DMS53 treated with DMSO at 0.1 percent for 48 hours (cell line): ENCODE data around the gene CREBBP.

ENCODE experiments used
- DNase-seq: peaks from one replicate; lab custom pipeline; 2025; ENCODE audit not compliant: unreplicated experiment; lab: John Stamatoyannopoulos, UW

CREBBP gene

DNA sequence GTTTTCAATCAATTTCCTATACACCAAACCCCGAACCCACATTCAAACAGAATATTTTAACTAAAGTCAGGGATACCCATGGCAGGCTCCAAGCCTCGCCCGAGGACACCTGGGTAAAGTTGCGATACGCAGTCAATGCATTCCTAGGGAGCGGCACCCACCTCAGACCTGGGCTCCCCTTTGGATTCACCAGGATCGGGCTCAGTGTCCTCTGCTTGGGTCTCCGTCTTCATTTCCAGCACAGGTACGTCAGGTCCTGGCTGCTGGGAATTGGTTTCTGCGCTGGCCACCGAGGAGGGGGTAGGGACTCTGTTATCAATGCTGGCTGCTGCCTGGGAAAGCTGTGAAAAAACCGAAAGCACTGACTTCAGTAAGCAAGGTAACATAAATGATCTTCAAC is 111.5 kb downstream of the CREBBP start:
- DNase-seq: no peak

- no peak for DNase-seq
Measured at GRCh38 chr16:3767333-3767986, 113.1 kb downstream of the CREBBP start.

- no peak for DNase-seq
Measured at GRCh38 chr16:3766177-3766576, 114.3 kb downstream of the CREBBP start.

- no peak for DNase-seq
Measured at GRCh38 chr16:3764409-3764808, 116.1 kb downstream of the CREBBP start.

- DNase-seq: no peak
Measured at GRCh38 chr16:3762107-3762750, 118.3 kb downstream of the CREBBP start.

- DNase-seq: no peak
Measured at GRCh38 chr16:3761375-3762106, 119.0 kb downstream of the CREBBP start.

DNA sequence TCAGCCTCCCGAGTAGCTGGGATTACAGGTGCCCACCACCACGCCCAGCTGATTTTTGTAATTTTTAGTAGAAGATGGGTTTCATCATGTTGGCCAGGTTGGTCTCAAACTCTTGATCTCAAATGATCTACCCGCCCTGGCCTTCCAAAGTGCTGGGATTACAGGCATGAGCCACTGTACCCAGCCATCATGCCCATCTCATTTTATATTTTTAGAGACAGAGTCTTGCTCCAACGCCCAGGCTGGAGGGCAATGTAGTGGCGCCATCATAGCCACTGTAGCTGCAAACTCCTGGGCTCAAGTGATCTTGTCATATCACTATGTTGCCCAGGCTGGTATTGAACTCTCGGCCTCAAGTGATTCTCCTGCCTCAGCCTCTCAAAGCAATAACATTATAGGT is 120.0 kb downstream of the CREBBP start:
- no peak for DNase-seq

DNA sequence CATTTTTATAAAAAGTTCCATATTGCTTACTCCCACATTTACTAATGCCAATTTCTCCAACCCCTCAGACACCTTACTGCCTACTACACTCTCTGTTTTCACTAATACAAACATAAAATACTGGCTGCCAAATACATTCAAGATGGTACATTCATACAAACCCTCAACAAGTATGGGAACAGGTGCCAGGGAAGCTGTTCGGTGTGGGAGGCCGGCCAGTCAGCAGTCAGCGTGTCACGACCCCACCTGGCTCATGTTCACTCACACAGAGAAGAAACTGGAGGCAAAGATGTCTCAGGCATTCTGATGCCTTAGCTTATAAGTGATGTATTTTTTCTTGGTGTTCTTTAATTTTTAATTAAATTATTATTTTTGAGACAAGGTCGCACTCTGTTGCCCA is 120.8 kb downstream of the CREBBP start:
- no peak for DNase-seq

DNA sequence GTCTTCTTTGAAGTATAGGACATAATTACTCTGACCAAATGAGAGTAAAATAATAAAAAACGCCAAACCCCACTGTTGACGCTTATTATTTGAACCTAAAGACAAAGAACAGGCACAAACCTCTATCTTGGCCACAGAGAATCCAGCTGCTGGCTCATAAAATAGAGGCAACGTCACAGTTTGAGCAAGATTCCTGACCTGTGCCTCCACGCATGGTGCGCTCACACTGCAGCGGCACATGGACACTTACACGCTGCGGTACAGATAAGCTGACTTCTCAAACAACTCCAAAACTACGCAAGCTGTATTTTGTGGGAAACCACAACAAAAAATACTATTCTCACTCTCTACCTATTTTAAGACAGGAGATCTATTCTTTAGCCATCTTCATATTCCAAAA is 124.4 kb downstream of the CREBBP start:
- DNase-seq: no peak

GRCh38 chr16:3755249-3755648 is 125.3 kb downstream of the CREBBP start:
- DNase-seq: no peak

DNA sequence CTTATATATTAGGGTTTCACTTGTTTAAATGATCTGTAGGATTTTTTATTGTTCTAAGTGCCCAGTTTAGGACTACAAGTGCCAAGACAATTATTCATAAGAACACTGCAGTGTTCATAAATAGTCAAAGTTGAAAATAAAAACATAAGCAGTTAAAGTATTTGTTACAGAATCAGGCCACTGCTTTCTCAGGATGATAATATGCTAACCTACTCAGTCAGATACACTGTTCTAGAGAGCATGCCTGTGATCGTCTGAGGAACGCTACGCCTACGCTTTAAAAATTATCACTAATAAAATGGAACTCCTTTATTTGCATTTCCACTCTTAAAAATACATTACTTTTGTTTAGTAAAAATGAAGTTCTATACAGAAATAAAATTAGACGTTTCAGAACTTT is 125.7 kb downstream of the CREBBP start:
- DNase-seq: no peak

DNA sequence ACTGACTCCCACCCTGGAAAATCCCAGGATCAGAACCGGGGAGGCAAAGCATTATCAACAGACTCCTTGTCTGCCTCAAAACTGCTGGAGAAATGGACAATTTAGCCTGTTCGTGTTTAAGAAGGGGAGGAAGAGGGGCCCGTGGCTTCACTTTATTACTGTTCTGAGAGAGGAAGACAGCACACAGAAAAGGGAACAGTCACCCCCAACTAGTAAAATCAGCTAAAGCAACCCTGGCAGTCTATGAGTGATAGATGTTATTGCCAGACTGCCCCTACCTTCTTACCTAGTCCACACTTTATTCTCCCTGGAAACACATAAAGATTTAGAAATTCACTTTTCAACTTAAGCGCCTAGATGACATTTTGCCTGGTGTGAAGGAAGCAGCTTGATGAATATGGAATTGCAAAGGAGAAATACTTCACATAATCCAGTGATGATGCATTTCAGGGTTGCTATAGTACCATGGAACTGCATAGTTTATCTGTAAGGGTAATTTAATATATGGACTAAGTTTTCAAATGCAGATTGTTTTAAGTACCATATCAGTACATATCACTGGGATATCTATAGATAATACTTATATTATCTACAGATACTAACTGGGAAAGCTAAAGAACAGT is 126.3 kb downstream of the CREBBP start:
- DNase-seq: no peak

GRCh38 chr16:3752984-3753383 is 127.5 kb downstream of the CREBBP start:
- DNase-seq: no peak

DNA sequence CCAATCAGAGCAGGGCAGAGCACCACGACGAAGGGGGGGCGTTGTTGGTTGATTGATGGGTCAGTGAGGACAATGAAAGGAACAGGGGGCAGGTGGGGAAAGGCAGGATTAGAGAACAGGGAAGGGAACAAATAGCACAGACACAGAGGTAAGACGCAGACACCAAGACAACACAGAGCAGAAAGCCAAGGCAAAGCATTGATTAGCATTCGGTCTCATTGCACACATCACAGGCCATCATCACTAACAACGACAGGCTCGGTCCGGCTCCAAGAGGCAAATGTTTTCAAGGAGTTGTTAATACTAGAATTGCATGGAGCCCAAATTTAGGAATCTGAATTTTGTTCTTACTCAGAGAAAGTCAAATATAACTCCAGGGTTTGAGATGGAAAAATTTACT is 128.6 kb downstream of the CREBBP start:
- no peak for DNase-seq

DNA sequence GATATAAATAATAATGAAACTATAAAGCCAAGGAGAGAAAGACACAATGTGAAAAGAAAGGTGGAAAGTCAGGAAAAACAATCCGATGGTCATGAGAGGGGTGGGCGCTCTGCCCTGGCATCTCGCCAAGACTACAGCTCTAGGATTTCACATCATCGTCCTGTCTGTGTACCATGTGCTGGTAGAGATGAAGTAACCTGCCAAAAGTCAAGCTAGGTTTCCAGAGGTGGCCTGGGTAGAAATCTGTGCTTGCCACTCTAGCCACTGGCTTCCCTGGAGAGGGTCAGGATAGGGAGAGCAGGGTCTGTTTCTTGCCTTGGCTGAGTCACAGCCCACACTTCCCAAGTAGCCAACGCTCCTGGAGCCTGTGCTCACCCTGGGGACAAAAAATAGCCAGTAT is 132.2 kb downstream of the CREBBP start:
- no peak for DNase-seq

DNA sequence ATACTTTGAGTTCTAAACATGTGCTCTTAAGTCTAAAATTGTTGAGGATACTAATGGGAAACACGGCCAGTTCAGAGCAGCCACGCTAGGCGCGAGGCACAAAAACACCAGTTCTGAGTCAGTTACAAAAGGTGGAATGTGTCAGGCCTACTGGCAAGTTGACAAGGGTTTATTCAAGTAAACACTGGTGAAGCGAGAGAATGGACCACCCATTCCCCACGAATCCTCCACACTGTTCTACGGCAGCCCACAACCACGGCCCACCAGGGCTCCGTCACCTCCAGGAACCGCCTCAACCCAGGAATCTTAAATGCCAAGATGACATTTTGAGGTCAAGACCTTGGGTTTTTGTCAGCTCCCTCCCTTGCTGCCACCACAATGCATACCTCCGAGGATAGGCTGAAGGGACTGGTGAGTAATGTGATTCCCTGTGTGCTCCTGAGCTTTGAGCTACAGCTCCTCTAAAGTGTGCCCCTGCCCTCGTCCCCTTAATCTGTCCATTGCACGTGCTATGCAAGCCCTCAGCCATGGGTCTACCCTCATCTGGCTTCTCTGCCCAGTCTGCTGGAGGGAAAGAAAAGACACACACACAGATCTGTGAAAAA is 134.7 kb downstream of the CREBBP start:
- no peak for DNase-seq

GRCh38 chr16:3744018-3744417 is 136.5 kb downstream of the CREBBP start:
- DNase-seq: no peak

- DNase-seq: no peak
Measured at GRCh38 chr16:3740934-3741333, 139.6 kb downstream of the CREBBP start.

GRCh38 chr16:3740186-3740585 is 140.3 kb downstream of the CREBBP start:
- DNase-seq: no peak

DNA sequence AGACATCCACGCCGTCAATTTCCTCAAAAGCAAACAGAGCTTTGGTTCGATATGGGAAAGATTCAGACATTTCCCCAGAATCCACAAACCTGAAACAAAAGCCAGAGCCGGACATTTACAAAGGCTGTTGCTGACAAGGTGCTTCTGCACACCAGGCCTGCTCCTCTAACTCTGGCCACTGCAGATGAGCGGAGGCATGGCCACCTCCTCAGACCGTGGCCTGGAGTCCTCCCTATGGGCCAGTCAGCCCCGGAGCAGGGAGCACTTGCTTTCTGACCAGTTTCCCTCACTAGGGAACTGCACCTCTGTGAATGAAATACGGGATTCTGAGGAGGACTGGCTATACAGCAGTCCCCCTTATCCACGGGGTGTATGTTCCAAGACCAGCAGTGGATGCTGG is 140.9 kb downstream of the CREBBP start:
- no peak for DNase-seq

DNA sequence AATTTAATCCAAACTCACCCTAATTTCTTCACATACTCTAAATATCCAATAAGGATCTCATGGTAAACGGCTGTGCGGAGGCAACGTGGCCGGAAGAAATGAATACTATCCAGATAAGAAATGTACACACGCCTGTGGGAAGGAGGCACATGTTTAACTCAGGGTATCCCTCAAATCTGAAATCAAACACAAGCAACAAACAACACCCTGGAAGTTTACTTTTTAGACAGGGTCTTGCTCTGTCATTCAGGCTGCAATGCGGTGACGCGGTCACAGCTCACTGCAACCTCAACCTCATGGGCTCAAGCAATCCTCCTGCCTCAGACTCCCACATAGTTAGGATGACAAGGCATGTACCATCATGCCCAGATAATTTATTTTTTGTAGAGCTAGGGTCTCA is 142.0 kb downstream of the CREBBP start:
- DNase-seq: no peak

DNA sequence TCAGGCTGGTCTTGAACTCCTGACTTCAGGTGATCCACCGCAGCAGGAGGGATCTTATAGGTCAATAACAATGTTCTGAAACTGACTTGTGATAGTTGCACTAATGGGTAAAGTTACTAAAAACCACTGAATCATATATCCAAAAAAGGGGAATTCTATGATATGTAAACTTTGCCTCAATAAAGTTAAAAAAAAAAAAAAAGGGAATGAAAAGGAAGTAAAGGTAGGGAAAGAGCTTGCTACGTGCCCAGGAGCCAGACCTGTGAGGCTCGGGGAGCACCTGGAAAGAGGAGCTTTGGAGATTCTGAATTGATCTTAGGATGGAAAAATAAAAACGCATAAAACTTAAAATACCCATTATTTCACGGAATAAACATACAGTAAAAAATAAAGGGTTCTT is 142.4 kb downstream of the CREBBP start:
- DNase-seq: no peak
